ENCODE results near the gene SLC34A1.

Gene SLC34A1

DNA sequence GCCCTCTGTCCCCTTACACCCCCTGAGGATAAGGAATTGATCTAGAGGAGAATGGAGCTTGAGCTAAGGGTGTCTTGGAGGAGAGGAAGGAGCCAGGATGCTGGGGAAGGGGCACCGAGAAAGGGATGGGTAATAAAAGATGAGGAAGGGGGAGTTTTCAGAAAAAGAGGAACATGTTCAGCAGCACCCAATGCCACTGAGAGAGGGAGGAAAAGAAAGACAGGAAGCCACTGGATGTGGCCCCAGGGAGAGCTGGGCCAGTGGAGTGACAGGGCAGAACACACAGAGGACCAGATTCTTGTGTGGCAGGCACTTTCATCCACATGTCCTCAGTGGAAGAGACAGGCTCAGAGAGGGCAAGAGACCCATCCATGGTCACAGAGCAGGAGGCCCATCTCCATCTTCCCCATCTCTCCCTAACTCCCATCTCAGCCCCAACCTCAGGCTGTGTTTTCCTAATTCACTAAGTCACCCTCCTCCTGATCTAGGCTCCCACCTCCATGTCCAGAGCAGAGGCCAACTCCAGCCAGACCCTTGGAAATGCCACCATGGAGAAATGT is 9.1 kb downstream of the SLC34A1 start:
- H3K27ac ChIP-seq, result no peak overlapping the region
- TF ChIP-seq, protein P1, sequence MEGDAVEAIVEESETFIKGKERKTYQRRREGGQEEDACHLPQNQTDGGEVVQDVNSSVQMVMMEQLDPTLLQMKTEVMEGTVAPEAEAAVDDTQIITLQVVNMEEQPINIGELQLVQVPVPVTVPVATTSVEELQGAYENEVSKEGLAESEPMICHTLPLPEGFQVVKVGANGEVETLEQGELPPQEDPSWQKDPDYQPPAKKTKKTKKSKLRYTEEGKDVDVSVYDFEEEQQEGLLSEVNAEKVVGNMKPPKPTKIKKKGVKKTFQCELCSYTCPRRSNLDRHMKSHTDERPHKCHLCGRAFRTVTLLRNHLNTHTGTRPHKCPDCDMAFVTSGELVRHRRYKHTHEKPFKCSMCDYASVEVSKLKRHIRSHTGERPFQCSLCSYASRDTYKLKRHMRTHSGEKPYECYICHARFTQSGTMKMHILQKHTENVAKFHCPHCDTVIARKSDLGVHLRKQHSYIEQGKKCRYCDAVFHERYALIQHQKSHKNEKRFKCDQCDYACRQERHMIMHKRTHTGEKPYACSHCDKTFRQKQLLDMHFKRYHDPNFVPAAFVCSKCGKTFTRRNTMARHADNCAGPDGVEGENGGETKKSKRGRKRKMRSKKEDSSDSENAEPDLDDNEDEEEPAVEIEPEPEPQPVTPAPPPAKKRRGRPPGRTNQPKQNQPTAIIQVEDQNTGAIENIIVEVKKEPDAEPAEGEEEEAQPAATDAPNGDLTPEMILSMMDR (IDR thresholded peaks at IDR 0.05), result no peak
- TF ChIP-seq ZFX (IDR thresholded peaks at IDR 0.05; ENCODE audit: borderline replicate concordance), result no peak

GRCh38 chr5:177393990-177394389 is 9.8 kb downstream of the SLC34A1 start:
- no peak overlapping the region for H3K27ac ChIP-seq
- TF ChIP-seq, protein P1 (IDR thresholded peaks at IDR 0.05), result no peak
- TF ChIP-seq ZFX (IDR thresholded peaks at IDR 0.05; ENCODE audit: borderline replicate concordance), result no peak

DNA sequence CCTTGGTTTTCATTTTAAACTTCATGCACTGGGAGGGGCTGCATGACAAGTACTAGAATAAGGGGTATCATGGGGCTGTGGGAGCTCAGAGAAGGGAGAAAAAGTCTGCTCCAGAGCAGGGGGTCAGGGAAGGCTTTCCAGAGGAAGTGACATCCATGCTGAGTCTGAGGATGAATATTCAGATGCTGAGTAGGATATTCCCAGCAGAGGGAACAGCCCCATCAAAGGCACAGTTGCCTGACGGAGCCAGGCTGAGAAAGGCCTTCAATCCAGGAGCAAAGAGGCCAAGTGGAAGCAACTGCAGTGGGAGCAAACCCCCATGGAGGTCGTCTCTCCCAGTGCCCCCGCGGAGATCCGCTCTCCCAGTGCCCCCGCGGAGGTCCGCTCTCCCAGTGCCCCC is 11.8 kb downstream of the SLC34A1 start:
- no peak for TF ChIP-seq ZFX (IDR thresholded peaks at IDR 0.05; ENCODE audit: borderline replicate concordance)
- TF ChIP-seq, protein P1 (IDR thresholded peaks at IDR 0.05), result no peak
- H3K27ac ChIP-seq, result no peak overlapping the region

- H3K27ac ChIP-seq, result no peak overlapping the region
- TF ChIP-seq, protein P1 (IDR thresholded peaks at IDR 0.05), result no peak
- no peak for TF ChIP-seq ZFX (IDR thresholded peaks at IDR 0.05; ENCODE audit: borderline replicate concordance)
Measured at GRCh38 chr5:177396807-177397206, 12.6 kb downstream of the SLC34A1 start.

GRCh38 chr5:177397875-177398390 is 13.7 kb downstream of the SLC34A1 start:
- no peak overlapping the region for H3K27ac ChIP-seq
- TF ChIP-seq ZFX (IDR thresholded peaks at IDR 0.05; ENCODE audit: borderline replicate concordance), result no peak

- TF ChIP-seq ZFX (IDR thresholded peaks at IDR 0.05; ENCODE audit: borderline replicate concordance), result no peak
- TF ChIP-seq, protein P1 (IDR thresholded peaks at IDR 0.05), result no peak
Measured at GRCh38 chr5:177399997-177400868, 16.0 kb downstream of the SLC34A1 start, which contains the start of gene PFN3. Gene PFN3 (minus strand): TSS chr5:177400661. CDS start chr5:177400576, 85 bp downstream.

GRCh38 chr5:177402271-177403043 is 18.2 kb downstream of the SLC34A1 start:
- no peak for TF ChIP-seq ZFX (IDR thresholded peaks at IDR 0.05; ENCODE audit: borderline replicate concordance)
- TF ChIP-seq, protein P1 (IDR thresholded peaks at IDR 0.05), result peak; percentile 72
- H3K27ac ChIP-seq, result peak overlapping the region; percentile 96

More at GRCh38 chr5:177399997-177400868, 16.0 kb downstream of the SLC34A1 start, which contains the start of gene PFN3:
- peak within 1 kb of the TSS; percentile 96 for H3K27ac ChIP-seq

Measured in 22Rv1 (cell line).